GM04503 (cell line): ENCODE results near the gene ATP6V0C.

Experiments used
- DNase-seq: peaks from one replicate; pipeline ENCODE4 v3.0.0-alpha.2; 2012; ENCODE audit warnings: low read depth

ATP6V0C gene

DNA sequence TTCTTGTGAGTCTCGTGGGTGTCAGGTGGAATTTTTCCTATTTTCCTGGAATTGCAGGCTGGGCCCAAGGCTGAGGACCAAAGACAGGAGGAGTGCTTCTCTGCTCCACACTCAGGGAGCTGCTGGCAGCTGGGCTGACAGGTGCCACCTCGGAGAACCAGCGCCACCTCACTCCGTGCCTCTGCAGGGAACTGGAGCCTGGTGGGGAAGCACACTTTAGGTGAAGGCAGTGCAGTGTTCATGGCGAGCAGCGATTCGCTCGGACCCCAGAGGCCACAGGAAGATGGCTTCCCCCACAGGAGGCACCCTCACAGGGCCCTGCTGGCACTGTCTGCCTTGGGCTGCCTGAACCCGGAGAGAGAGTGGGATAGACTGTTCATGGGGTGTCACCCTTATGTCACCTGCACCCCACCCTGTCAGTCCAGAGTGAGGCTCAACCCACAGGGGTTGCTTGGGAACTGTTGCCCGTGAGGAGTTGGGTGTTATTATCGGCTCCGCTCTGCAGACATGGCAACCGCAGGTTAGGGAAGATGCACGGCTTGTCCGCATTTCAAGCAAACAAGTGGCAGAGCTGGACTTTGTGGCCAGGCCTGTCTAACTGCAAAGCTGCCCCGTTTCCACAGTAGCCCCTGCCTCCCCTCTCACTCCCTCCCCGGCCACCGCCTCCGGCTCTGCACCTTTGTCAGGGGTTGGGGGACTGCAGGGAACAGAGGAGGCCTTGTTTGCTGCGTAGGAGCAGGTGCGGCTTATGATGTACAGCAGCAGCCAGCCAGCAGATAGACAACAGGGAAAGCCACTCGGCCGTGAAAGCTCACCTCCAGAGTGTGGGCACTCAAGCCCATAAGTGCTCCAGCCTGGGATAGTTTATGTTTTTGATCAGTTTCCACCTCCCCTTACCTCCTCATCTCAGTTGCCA is 23.3 kb upstream of the ATP6V0C start:
- no peak for DNase-seq

DNA sequence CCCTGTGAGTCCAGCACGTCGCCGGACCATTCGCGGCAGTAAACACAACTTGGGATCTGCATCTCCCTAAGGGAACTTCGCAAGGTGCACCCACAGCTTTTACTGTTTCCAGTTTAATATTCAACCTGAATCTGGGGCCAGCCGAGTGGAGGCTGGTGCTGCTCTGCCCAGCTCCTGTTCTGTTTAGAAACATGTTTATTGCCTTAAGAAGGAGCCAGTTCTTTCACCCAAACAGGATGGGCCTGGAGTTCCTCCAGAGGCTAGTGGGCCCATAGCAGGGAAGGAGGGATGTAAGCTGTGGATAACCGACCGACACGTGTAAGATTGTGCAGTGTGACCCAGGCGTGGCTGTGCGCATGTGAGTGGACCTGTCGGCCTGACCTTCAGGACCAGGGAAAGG is 21.5 kb upstream of the ATP6V0C start:
- no peak for DNase-seq

- DNase-seq, result no peak
Observed at GRCh38 chr16:2493605-2494004, 20.1 kb upstream of the ATP6V0C start.

DNA sequence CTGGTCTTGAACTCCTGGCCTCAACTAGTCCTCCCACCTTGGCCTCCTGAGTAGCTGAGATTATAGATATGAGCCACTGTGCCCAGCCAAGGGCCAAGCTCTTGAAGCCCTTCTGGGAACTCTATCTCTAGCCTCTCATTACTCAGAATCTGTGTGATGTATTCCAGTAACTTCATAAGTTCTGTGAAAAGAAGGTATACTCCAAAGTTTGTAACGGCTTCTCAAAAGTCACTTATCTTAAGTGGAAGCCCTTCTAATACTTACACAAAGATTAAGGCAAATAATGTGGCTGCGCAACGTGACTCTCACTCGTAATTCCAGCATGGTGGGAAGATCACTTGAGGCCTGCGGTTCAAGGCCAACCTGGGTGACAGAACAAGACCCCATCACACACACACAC is 19.1 kb upstream of the ATP6V0C start:
- no peak for DNase-seq

- no peak for DNase-seq
Observed at GRCh38 chr16:2495041-2495440, 18.7 kb upstream of the ATP6V0C start.

GRCh38 chr16:2496223-2497115 is 17.3 kb upstream of the ATP6V0C start:
- DNase-seq, result no peak

GRCh38 chr16:2497116-2497630 is 16.6 kb upstream of the ATP6V0C start:
- no peak for DNase-seq

- DNase-seq, result no peak
Observed at GRCh38 chr16:2497695-2498484, 15.9 kb upstream of the ATP6V0C start.

DNA sequence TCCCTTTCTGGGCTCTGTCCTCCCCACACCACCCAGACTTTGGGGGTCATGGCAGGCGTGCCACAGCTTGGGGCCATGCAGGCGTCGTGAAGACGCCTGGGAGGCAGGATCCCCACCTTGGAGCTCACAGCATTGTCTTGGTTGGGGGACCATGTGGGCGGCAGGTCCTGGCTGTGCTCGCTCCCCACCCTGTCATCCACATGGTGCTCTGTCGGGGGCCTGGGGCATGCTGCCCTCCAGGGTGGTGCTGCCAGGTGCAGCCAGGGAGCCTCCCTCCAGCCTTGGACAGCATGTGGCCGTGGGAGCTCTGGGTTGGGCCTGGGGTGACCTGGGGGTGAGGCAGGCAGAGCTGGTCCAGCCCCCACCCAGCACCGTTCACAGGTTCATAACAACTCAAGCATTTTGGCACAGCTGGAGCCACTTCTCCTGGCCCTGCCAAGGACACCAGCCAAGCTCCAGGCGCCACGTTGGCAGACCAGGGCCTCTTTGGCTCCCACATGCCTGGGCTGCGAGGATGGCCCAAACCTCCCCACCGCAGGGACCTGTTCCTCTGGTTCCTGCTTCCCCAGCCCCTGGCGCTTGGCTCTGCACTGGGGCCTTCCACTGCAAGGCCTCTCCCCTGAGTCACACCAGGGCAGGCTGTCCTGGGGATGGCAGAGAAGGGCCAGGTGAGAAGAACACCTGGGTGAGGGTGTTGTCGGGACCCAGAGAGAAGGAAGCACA is 15.1 kb upstream of the ATP6V0C start:
- DNase-seq, result no peak

DNA sequence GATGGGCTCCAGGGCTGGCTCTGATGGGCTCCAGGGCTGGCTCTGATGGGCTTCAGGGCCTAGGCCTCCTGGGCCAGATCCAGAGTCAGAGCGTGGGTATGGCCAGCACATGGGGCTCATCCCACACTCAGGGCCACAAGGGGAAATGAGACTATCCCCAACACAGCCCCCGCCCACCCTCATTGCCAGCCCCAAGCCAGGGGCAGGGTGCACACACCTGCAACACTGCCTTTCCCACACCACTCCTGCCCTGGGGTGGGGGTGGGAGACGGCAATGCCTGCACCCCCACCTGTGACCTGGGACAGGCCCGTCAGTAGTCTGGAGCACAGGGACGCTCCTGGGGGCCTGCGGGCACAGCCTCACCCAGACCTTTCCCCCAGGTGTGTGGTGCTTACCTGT is 14.3 kb upstream of the ATP6V0C start:
- DNase-seq, result no peak

DNA sequence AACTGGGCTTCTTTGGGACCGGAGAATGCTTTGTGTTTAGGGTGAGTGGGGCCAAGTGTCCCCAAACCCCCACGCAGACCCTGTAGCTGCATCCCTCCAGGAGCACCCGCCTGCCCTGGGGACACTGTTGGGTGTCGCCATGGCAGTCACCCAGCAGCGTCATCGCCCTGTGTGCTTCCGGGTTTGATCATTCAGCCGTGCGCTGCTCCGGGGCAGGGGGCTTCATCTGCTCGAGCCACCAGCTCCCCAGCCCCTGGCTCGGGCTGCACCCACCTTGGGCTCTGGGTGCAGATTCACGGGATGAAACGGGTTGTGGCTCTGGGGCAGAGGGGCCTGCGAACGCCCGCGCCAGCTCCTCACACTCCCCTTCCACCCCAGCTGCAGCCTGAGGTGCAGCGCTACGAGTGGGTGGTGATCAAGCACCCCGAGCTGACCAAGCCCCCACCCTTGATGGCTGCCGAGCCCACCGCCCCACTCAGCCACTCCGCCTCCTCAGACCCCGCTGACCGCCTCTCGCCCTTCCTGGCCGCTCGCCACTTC is 13.8 kb upstream of the ATP6V0C start:
- DNase-seq, result no peak

DNA sequence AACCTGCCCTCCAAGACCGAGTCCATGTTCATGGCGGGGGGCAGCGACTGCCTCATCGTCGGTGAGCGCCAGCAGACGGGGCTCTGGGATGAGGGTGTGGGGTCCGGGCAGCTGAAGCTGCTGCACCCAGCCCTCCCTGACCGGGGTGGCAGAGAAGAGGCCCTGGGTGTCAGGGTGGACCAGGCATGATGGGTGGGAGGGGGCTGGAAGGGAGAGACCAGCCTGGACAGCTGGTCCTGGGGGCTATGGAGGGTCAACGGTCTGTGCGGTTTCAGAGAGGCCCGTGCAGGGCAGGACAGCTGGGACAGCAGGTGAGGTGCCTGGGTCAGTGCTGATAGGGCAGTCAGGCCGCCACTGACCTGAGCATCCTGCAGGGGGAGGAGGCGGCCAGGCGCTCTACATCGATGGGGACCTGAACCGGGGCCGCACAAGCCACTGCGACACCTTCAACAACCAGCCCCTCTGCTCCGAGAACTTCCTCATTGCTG is 13.3 kb upstream of the ATP6V0C start:
- no peak for DNase-seq

DNA sequence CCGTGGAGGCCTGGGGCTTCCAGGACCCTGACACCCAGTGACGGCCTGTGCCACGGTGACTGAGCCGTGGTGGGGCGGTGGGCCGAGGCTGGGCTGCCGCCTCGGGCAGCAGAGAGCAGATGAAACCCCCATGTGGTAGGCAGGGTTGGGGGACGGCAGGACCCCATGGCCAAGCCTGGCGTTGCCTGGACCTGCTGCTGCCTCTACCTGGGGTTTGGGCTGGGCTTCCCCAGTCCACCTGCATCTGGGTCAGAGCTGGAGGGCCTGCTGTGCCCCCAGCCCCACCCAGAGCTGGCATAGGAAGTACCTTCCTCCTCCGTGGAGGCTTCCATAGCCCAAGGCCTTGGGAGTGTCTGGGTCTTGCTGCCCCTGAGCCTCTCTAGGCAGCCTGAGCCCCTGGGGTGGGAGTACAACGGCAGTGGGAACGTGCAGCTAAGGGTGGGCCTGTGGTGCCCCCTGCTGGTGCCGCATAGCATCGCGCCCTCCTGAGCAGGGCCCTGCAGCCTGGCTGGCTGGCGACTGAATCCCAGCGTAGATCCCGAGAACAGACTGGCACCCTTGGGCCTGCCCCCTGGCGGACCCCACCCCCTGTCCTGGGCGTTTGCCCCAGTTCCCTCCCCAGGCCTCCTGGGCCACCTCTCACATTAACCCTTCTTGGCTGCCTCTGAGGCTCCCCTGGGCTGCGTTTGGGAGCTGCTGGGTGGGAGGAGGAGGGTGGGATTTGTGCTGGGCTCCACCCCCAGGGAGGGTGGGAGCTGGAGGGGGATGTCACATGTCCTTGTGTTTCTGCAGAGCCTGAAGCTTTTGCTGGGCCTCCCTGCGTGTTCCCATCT is 12.6 kb upstream of the ATP6V0C start:
- DNase-seq, result no peak

DNA sequence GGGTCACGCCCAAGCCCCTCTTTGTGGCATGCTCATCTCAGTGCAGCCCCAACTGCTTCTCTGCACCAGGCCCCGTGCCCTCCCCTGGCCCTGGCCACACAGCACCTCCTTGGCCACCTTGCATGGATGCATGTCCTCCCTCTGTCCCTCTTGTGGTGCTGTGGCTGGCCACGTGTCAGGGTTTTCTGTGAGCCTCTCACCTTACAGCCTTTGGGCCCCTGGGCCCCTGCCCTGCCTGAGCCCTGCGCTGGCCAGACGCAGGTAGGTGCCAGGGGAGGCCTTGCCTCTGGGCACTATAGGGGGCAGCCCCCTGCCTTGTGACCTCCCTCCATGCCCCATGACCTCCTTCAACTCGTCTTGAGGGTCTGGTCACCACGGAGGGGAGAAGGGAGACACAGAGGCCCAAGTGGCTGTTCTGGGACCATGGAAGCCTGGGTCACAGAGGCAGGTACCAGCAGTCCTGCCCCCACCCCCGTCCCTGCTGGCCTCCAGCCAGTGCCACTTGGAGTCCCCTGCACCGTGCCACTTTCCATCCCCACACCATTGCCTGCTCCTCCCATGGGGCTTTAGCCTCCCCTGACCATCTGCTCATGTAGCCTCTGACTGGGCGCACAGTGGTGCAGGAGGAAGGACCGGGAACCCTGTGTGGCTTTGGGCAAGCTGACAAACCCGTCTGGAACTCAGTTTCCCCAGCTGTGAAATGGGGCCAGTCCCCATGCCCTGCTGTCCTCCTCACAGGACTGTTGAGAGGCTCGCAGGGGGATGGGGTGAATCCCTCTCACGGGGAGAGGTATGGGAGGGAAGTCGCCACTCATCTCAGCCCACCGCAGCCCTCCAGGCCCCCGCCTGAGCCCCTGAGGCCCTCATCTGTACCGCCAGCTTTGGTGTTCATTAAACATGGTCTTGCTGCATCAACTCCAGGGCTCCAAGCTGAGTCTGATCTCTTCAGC is 11.5 kb upstream of the ATP6V0C start:
- no peak for DNase-seq

- DNase-seq, result no peak
Observed at GRCh38 chr16:2505695-2506094, 8.1 kb upstream of the ATP6V0C start.

DNA sequence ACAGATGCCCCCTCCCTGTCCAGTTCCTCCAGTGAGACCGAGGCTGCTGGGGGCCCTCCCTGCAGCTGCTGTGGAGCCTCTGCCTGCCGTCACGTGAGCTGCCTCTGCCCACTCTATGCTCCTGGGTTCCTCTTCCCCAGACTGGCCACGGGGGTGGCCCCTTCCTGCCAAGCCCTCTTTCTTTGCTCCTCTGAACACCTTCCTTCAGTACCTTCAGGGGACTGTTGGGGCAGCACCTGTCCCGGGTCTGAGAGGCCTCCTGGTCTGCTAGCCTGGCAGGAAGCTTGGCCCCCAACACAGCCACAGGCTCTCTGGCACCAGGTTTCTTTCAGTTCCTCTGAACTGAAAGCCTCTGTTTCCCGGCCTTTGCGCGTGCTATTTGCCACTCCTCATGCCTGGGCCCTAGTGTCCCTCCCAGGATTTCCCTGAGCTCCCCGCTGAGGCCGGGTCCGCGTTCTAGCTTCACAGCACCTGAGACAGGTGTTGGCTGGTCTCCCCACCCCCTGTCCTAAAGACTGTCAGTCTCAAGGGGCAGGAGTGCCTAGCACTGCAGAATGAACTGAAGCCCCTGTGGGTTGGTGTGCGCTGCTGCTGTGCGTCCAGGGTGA is 6.6 kb upstream of the ATP6V0C start:
- DNase-seq, result no peak

DNA sequence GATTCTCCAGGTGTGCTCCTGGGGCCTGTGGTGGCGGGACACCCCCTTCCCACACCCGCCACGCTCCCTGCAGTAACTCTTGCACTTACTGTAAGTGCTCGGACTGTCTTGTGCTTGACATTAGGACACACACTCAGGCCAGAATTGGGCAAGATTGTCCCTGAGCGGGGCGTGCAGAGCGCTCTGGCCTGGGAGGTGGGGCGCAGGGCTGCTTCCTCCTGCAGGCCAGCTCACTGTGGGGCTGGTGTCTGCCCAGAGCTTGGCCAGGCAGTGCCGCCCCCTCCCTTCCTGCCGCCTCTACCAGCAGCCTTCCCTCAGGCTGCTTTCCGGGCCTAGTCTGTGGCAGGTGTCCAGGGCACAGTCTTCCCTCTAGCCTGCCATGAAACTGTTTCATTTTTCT is 6.1 kb upstream of the ATP6V0C start:
- DNase-seq, result no peak

DNA sequence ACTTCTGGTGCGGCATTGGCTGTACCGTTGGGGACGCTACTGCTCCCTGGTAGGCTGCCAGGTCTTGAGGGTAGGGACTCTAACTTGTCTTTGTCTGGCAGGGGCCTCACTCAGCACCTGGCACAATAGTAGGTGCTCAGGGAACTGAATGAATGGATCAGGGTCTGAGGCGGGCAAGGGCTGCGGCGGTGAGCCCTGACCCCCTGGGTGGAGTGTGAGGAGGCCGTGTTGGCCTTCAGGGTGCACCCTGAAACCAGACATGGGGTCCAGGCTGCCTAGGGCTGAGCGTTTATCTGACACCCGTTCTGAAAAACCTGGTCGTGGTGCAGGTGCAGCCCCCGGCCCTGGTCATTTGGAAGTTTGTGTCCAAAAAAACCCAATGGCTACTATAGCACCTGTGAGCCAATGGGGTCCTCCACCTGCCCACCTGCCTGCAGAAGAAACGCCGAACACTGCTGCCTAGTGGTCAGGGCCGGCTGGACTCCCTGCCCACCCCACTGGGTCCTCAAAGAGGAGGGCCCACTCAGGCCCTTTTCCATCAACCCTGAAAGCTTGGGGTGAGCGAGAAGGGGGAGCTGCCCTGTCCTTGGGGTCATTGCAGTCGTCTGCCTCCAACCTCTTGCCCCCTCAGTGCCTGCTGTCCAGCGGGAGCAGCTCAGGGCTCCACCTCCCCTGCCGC is 4.9 kb upstream of the ATP6V0C start:
- no peak for DNase-seq
